Peyer's patch (tissue), 4 donors: Measurements from ENCODE around the gene NTNG1. TPM values are rescaled to one million over a fixed set of nuclear protein-coding genes. Genes with fewer than 3 reads are reported as not detected.

ENCODE experiments used
- DNase-seq, 3 donors: peaks; one replicate each; pipeline ENCODE4 v3.0.0-alpha.2; 2017 to 2019
- H3K27ac ChIP-seq, 4 donors: fragments of 200-600 bp; sonication (generic); one replicate each; pipeline ENCODE4 v1.5.1; 2016 to 2019
- H3K27me3 ChIP-seq, 2 donors: fragments of 200-600 bp; sonication (generic); one replicate each; pipeline ENCODE4 v1.5.1; 2019
- H3K36me3 ChIP-seq, 3 donors: fragments of 200-600 bp; sonication (generic); one replicate each; pipeline ENCODE4 v1.5.1; 2016 to 2019
- H3K4me1 ChIP-seq, 4 donors: fragments of 200-600 bp; sonication (generic); one replicate each; pipeline ENCODE4 v1.5.1; 2016 to 2019
- H3K4me3 ChIP-seq, 4 donors: fragments of 200-600 bp; sonication (generic); 1 replicate in 3 of 4; 2 replicates in 1 of 4; pipeline ENCODE4 v1.5.1; 2016 to 2019; ENCODE audit warnings: mild to moderate bottlenecking in 1 of 4
- H3K9me3 ChIP-seq, 4 donors: fragments of 200-600 bp; sonication (generic); one replicate each; pipeline ENCODE4 v1.5.1; 2016 to 2019; ENCODE audit warnings: mild to moderate bottlenecking in 1 of 4
- CTCF ChIP-seq, 6 experiments: fragments of 450-650 bp in 4 of 6; fragments of 200-600 bp in 2 of 6; sonication (generic) in 1 of 6; IDR thresholded peaks; one replicate each; pipeline ENCODE4 v1.5.1; 2017 to 2019; ENCODE audit warnings: antibody characterized with exemption in 6 of 6, mild to moderate bottlenecking in 3 of 6, moderate library complexity in 1 of 6
- POLR2A ChIP-seq, 2 donors: fragments of 450-650 bp; IDR thresholded peaks; one replicate each; pipeline ENCODE4 v1.5.1; 2017; ENCODE audit warnings: antibody characterized with exemption in 2 of 2, mild to moderate bottlenecking in 2 of 2, moderate library complexity in 2 of 2
- total RNA-seq, 4 donors: library from RNA; depleted of rRNA; stranded (reverse); fragments of >200 nt; gene quantifications; one replicate each; pipeline ENCODE4 v1.1.0, GENCODE V29; 2016

NTNG1 gene
- total RNA-seq, 4 donors from 2014 or later = 17.3 TPM; not detected in 3

DNA sequence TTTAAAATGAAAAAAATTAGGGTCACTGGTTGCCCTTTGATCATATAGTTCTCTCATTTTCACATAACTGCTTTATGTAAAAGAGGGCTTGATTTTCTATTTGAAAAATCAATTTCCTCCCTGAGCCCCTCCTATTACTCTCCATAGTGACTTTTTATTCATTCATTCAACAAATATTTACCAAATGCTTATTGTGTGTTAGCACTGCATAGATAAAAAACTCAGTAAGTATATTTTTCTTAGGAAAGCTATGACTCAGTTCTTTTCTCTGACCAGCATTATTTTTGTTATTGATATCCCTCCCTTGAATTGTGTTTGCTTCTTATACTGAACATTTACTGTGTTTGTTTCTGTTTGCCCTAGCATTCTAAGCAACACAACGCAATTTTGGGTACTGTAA, 59.8 kb downstream of the NTNG1 start:
- TF ChIP-seq POLR2A (IDR thresholded peaks at IDR 0.05) (no peak), CTCF (IDR thresholded peaks at IDR 0.05) (no peak)
- H3K4me3 ChIP-seq = no peak overlapping the region
- H3K36me3 ChIP-seq = no peaks in the 10 kb centered on the region
- no peak for DNase-seq
- no peaks in the 10 kb centered on the region for H3K9me3 ChIP-seq
- H3K4me1 ChIP-seq = no peaks in the 10 kb centered on the region
- H3K27me3 ChIP-seq = no peaks in the 10 kb centered on the region
- no peak overlapping the region for H3K27ac ChIP-seq

GRCh38 chr1:107202007-107202406, 61.2 kb downstream of the NTNG1 start:
- no peak for DNase-seq
- no peaks in the 10 kb centered on the region for H3K9me3 ChIP-seq
- no peaks in the 10 kb centered on the region for H3K4me1 ChIP-seq
- no peak for TF ChIP-seq CTCF (IDR thresholded peaks at IDR 0.05)
- no peak for TF ChIP-seq POLR2A (IDR thresholded peaks at IDR 0.05)
- H3K36me3 ChIP-seq = no peaks in the 10 kb centered on the region
- H3K27me3 ChIP-seq = no peaks in the 10 kb centered on the region
- no peak overlapping the region for H3K27ac ChIP-seq
- H3K4me3 ChIP-seq = no peak overlapping the region

DNA sequence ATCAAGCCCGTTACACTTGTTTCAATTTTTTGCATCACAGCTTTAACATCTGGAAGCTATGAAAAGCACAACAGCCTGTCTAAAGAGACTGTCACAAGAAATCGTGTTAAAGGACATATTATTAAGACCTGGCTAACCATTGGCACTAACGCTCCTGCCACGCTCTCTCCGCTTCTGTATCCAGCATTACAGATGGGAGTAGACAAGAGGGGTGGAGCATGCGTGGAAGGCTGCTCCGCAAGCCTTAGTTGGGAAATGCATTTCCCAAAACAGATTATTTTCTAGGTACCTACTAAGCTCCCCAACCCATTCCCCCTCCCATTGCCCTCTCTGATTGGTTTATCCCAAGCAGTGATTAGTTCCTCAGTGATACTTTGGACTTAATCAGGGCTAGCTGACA, 72.4 kb downstream of the NTNG1 start:
- TF ChIP-seq CTCF (IDR thresholded peaks at IDR 0.05) (no peak), POLR2A (IDR thresholded peaks at IDR 0.05) (no peak)
- Histone ChIP-seq H3K9me3 (no peaks in the 10 kb centered on the region), H3K4me1 (no peaks in the 10 kb centered on the region), H3K27ac (no peak overlapping the region), H3K4me3 (no peak overlapping the region), H3K36me3 (no peaks in the 10 kb centered on the region), H3K27me3 (no peaks in the 10 kb centered on the region)
- no peak for DNase-seq

- TF ChIP-seq CTCF (IDR thresholded peaks at IDR 0.05) (no peak), POLR2A (IDR thresholded peaks at IDR 0.05) (no peak)
- Histone ChIP-seq H3K9me3 (no peaks in the 10 kb centered on the region), H3K4me3 (no peak overlapping the region), H3K27ac (no peak overlapping the region), H3K27me3 (no peaks in the 10 kb centered on the region), H3K36me3 (no peaks in the 10 kb centered on the region), H3K4me1 (no peaks in the 10 kb centered on the region)
- DNase-seq = no peak
Observed at GRCh38 chr1:107220036-107220435, 79.2 kb downstream of the NTNG1 start.

DNA sequence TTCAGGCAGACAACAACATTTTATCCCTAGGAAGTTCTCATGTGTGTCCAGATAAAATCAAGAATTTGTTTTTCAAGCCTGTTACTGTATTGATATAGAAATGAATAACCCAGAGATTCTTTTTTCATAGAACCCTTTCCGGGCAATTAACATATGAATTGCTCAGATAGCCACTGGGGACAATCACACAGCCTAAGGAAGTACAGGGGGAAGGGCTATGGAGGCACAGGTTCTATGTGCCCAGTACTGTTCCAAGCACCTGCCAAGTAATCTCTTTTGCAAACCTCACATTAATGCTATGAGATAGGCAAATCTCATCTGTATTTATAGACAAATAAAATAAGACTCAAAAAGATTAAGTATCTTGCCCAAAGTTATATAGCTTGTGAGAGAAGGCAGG, 84.9 kb downstream of the NTNG1 start:
- DNase-seq = no peak
- H3K9me3 ChIP-seq = no peaks in the 10 kb centered on the region
- H3K4me1 ChIP-seq = no peaks in the 10 kb centered on the region
- H3K36me3 ChIP-seq = no peaks in the 10 kb centered on the region
- no peak overlapping the region for H3K4me3 ChIP-seq
- no peaks in the 10 kb centered on the region for H3K27me3 ChIP-seq
- TF ChIP-seq POLR2A (IDR thresholded peaks at IDR 0.05) (no peak), CTCF (IDR thresholded peaks at IDR 0.05) (no peak)
- no peak overlapping the region for H3K27ac ChIP-seq

GRCh38 chr1:107228704-107229371, 88.0 kb downstream of the NTNG1 start:
- TF ChIP-seq CTCF (IDR thresholded peaks at IDR 0.05) (no peak), POLR2A (IDR thresholded peaks at IDR 0.05) (no peak)
- no peak overlapping the region for H3K4me3 ChIP-seq
- no peak for DNase-seq
- H3K27me3 ChIP-seq = no peaks in the 10 kb centered on the region
- H3K9me3 ChIP-seq = no peaks in the 10 kb centered on the region
- no peaks in the 10 kb centered on the region for H3K36me3 ChIP-seq
- H3K27ac ChIP-seq = no peak overlapping the region
- no peaks in the 10 kb centered on the region for H3K4me1 ChIP-seq
